ENCODE results near the gene MOV10L1. TPM values are rescaled to one million over a fixed set of nuclear protein-coding genes. Genes with fewer than 3 reads are reported as not detected.

The MOV10L1 gene
- polyA plus RNA-seq, 3 donors = 0.18 to 0.35 TPM; not detected in 1

GRCh38 chr22:50078761-50079160, 11.0 kb upstream of the MOV10L1 start:
- TF ChIP-seq, protein P1, sequence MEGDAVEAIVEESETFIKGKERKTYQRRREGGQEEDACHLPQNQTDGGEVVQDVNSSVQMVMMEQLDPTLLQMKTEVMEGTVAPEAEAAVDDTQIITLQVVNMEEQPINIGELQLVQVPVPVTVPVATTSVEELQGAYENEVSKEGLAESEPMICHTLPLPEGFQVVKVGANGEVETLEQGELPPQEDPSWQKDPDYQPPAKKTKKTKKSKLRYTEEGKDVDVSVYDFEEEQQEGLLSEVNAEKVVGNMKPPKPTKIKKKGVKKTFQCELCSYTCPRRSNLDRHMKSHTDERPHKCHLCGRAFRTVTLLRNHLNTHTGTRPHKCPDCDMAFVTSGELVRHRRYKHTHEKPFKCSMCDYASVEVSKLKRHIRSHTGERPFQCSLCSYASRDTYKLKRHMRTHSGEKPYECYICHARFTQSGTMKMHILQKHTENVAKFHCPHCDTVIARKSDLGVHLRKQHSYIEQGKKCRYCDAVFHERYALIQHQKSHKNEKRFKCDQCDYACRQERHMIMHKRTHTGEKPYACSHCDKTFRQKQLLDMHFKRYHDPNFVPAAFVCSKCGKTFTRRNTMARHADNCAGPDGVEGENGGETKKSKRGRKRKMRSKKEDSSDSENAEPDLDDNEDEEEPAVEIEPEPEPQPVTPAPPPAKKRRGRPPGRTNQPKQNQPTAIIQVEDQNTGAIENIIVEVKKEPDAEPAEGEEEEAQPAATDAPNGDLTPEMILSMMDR (IDR thresholded peaks at IDR 0.05) = no peak
- Mint-ChIP-seq H3K4me1 (peaks cover 9% of the 10 kb centered on the region), H3K9me3 (no peaks in the 10 kb centered on the region), H3K27me3 (ENCODE audit: low read depth in 3 of 3) (peaks cover 0 to 2% (median 0%) of the 10 kb centered on the region in 3 donors), H3K36me3 (peaks cover 15 to 18% of the 10 kb centered on the region in 2 donors), H3K4me3 (no peak overlapping the region), H3K27ac (peak overlapping the region in 1 of 7 donors; percentile 30)
- no peak overlapping the region for H3K9ac ChIP-seq (ENCODE audit: insufficient read depth, low read length, poor library complexity, severe bottlenecking)
- H3K79me2 ChIP-seq (ENCODE audit: insufficient read depth, low read length) = no peaks in the 10 kb centered on the region
- peaks cover 0 to 3% of the 10 kb centered on the region in 2 donors for H3K4me1 ChIP-seq (ENCODE audit: control insufficient read depth in 1 of 2, insufficient read depth in 2 of 2, low read length in 2 of 2)
- H3K4me2 ChIP-seq (replicated peaks; ENCODE audit: extremely low read depth, low read length, poor library complexity, severe bottlenecking) = no peak overlapping the region
- DNase-seq = no peak
- no peak overlapping the region for H3K4me3 ChIP-seq (replicated peaks in 1 of 3; ENCODE audit: low read depth in 2 of 3, low read length in 3 of 3)
- no peak overlapping the region for H3K27ac ChIP-seq (ENCODE audit: low read depth in 1 of 2, low read length in 2 of 2)
- no peaks in the 10 kb centered on the region for H4K20me1 ChIP-seq (ENCODE audit: insufficient read depth, low read length)
- H3K36me3 ChIP-seq (replicated peaks in 1 of 2; ENCODE audit: control insufficient read depth in 1 of 2, insufficient read depth in 2 of 2, low read length in 2 of 2) = no peaks in the 10 kb centered on the region
- 82% methylated on average over 7 of the region's 9 CpGs for WGBS (ENCODE audit: insufficient coverage)
- no peak overlapping the region for H2AFZ ChIP-seq (ENCODE audit: insufficient read depth, low read depth, low read length, poor library complexity, severe bottlenecking)
- H3K9me3 ChIP-seq (replicated peaks in 1 of 2; ENCODE audit: control insufficient read depth in 1 of 2, insufficient read depth in 1 of 2, low read length in 2 of 2) = no peaks in the 10 kb centered on the region
- intact Hi-C loops (cut with micrococcal nuclease) = no loop called here
- no peaks in the 10 kb centered on the region for H3K27me3 ChIP-seq (ENCODE audit: control insufficient read depth in 2 of 2, insufficient read depth in 2 of 2, low read length in 2 of 2)

- no peaks in the 10 kb centered on the region for H3K9me3 Mint-ChIP-seq
- Histone ChIP-seq H3K36me3 (replicated peaks in 1 of 2; ENCODE audit: control insufficient read depth in 1 of 2, insufficient read depth in 2 of 2, low read length in 2 of 2) (no peaks in the 10 kb centered on the region), H3K4me1 (ENCODE audit: control insufficient read depth in 1 of 2, insufficient read depth in 2 of 2, low read length in 2 of 2) (peaks cover 0 to 16% of the 10 kb centered on the region in 2 donors), H3K9me3 (replicated peaks in 1 of 2; ENCODE audit: control insufficient read depth in 1 of 2, insufficient read depth in 1 of 2, low read length in 2 of 2) (no peaks in the 10 kb centered on the region), H3K79me2 (ENCODE audit: insufficient read depth, low read length) (peaks cover 6% of the 10 kb centered on the region), H3K27me3 (ENCODE audit: control insufficient read depth in 2 of 2, insufficient read depth in 2 of 2, low read length in 2 of 2) (no peaks in the 10 kb centered on the region), H2AFZ (ENCODE audit: insufficient read depth, low read depth, low read length, poor library complexity, severe bottlenecking) (no peak overlapping the region), H3K4me3 (replicated peaks in 1 of 3; ENCODE audit: low read depth in 2 of 3, low read length in 3 of 3) (no peak overlapping the region), H3K27ac (ENCODE audit: low read depth in 1 of 2, low read length in 2 of 2) (no peak overlapping the region), H3K9ac (ENCODE audit: insufficient read depth, low read length, poor library complexity, severe bottlenecking) (no peak overlapping the region), H4K20me1 (ENCODE audit: insufficient read depth, low read length) (no peaks in the 10 kb centered on the region), H3K4me2 (replicated peaks; ENCODE audit: extremely low read depth, low read length, poor library complexity, severe bottlenecking) (no peak overlapping the region)
- H3K4me3 Mint-ChIP-seq = no peak overlapping the region
- H3K27me3 Mint-ChIP-seq (ENCODE audit: low read depth in 3 of 3) = peaks cover 0 to 2% (median 0%) of the 10 kb centered on the region in 3 donors
- intact Hi-C loops (cut with micrococcal nuclease) = no loop called here
- TF ChIP-seq, protein P1 (IDR thresholded peaks at IDR 0.05) = no peak
- no peak for DNase-seq
- 96% methylated on average over 13 of the region's 13 CpGs for WGBS (ENCODE audit: insufficient coverage)
- peaks cover 15 to 18% of the 10 kb centered on the region in 2 donors for H3K36me3 Mint-ChIP-seq
- H3K4me1 Mint-ChIP-seq = peaks cover 9% of the 10 kb centered on the region
- no peak overlapping the region for H3K27ac Mint-ChIP-seq
Observed at GRCh38 chr22:50080077-50080465, 9.7 kb upstream of the MOV10L1 start.

Data from CD14-positive monocyte (primary cell).